K562 (cell line): ENCODE results near the gene ANKS1B. TPM values are rescaled to one million over a fixed set of nuclear protein-coding genes. Genes with fewer than 3 reads are reported as not detected.

Experiments used
- ATAC-seq: fragments of 200-7000 bp; cut with Tn5 transposase; 3 replicates; pipeline ENCODE4 v1.9.1; 2020; ENCODE audit warnings: moderate library complexity
- BruUV-seq: library from RNA; stranded (reverse); fragments of 400-500 nt; replicated peaks from 2 replicates; lab custom pipeline; 2021; lab: Mats Ljungman, UMichigan
- CTCF ChIA-PET: fragments of 300-600 bp; formaldehyde crosslinking; extraction: SDS; loops from one replicate; lab custom pipeline; 2021; ENCODE audit warnings: low intra/inter-chr PET ratio; lab: Yijun Ruan, JAX
- POLR2A ChIA-PET: fragments of 300-600, 350-650 bp; sonication (Branson Sonifier 250); formaldehyde crosslinking; extraction: SDS; loops from one replicate; lab custom pipeline; 2021; ENCODE audit warnings: antibody characterized with exemption, inconsistent platforms; lab: Yijun Ruan, JAX
- DNase-seq, 4 experiments: peaks; one replicate each; pipeline versions ENCODE4 v3.0.0 to v3.0.0-alpha.2; 2011 to 2018; ENCODE audit warnings: low spot score in 3 of 4, mixed read lengths in 3 of 4; ENCODE audit errors: extremely low read depth in 1 of 4
- FAIRE-seq: peaks from 2 replicates; lab custom pipeline; 2011; peaks lifted over from hg19 to GRCh38; lab: Jason Lieb, UNC
- H2AFZ ChIP-seq: 2 replicates; pipeline ENCODE4 v1.6.0; 2011; ENCODE audit warnings: low read depth, low read length, control low read depth, inconsistent platforms
- H3K27ac ChIP-seq: fragments of 200-600 bp; 3 replicates; pipeline ENCODE4 v1.8.0; 2011; ENCODE audit warnings: low read depth, mild to moderate bottlenecking, control low read depth, inconsistent platforms, low read length, moderate library complexity, mixed read lengths; ENCODE audit errors: extremely low read depth
- H3K27me3 ChIP-seq, 2 experiments: fragments of 300-600 bp in 1 of 2; 2 replicates in 1 of 2; 3 replicates in 1 of 2; pipeline versions ENCODE4 v1.6.0 to v1.8.0; 2011; ENCODE audit warnings: inconsistent platforms in 2 of 2, low read length in 2 of 2, mild to moderate bottlenecking in 1 of 2, mixed read lengths in 1 of 2, moderate library complexity in 1 of 2; ENCODE audit not compliant: control insufficient read depth in 2 of 2, insufficient read depth in 2 of 2
- H3K36me3 ChIP-seq: fragments of 300-600 bp; 3 replicates; pipeline ENCODE4 v1.8.0; 2011; ENCODE audit warnings: mild to moderate bottlenecking, low read length, inconsistent platforms; ENCODE audit not compliant: control insufficient read depth, insufficient read depth
- H3K4me1 ChIP-seq, 2 experiments: fragments of 200-600 bp in 1 of 2; replicated peaks in 1 of 2; 2 replicates in 1 of 2; 3 replicates in 1 of 2; pipeline versions ENCODE4 v1.5.1 to v1.8.0; 2011; ENCODE audit warnings: inconsistent platforms in 2 of 2, low read length in 2 of 2, mild to moderate bottlenecking in 1 of 2, mixed read lengths in 1 of 2, moderate library complexity in 1 of 2; ENCODE audit not compliant: control insufficient read depth in 2 of 2, insufficient read depth in 2 of 2
- H3K4me2 ChIP-seq: 2 replicates; pipeline ENCODE4 v1.6.1; 2011; ENCODE audit warnings: low read length, control low read depth, inconsistent platforms, mixed read lengths; ENCODE audit not compliant: insufficient read depth
- H3K4me3 ChIP-seq: fragments of 200-600 bp; sonication (generic), shearing (Covaris generic); 2 replicates; pipeline ENCODE4 v1.5.1; 2016; ENCODE audit warnings: control low read depth, inconsistent platforms
- H3K79me2 ChIP-seq: fragments of 200-600 bp; 3 replicates; pipeline ENCODE4 v1.8.0; 2011; ENCODE audit warnings: low read length, inconsistent platforms; ENCODE audit not compliant: control insufficient read depth, insufficient read depth
- H3K9ac ChIP-seq, 2 experiments: 2 replicates each; pipeline versions ENCODE4 v1.6.0 to v1.6.1; 2011; ENCODE audit warnings: low read depth in 2 of 2, low read length in 2 of 2, control low read depth in 1 of 2, inconsistent platforms in 1 of 2, mild to moderate bottlenecking in 1 of 2, mixed read lengths in 1 of 2; ENCODE audit not compliant: insufficient read depth in 1 of 2
- H3K9me1 ChIP-seq: one replicate; pipeline ENCODE4 v1.6.0; 2011; ENCODE audit warnings: inconsistent platforms, mild to moderate bottlenecking, low read length, moderate library complexity; ENCODE audit not compliant: control insufficient read depth, insufficient read depth
- H3K9me3 ChIP-seq: replicated peaks from 2 replicates; pipeline ENCODE4 v1.5.1; 2011; ENCODE audit warnings: low read depth, low read length, inconsistent platforms; ENCODE audit not compliant: control insufficient read depth, insufficient read depth
- H4K20me1 ChIP-seq: replicated peaks from 2 replicates; pipeline ENCODE4 v1.6.1; 2011; ENCODE audit warnings: low read length, inconsistent platforms, mixed read lengths; ENCODE audit not compliant: control insufficient read depth, insufficient read depth
- KLF13 ChIP-seq: fragments of 450-650 bp; IDR thresholded peaks from 2 replicates; pipeline ENCODE4 v1.6.1; 2016; ENCODE audit warnings: missing genetic modification characterization, low read depth, mild to moderate bottlenecking, missing compliant biosample characterization, moderate library complexity, borderline replicate concordance
- NEUROD1 ChIP-seq: fragments of 150-350 bp; IDR thresholded peaks from 2 replicates; pipeline ENCODE4 v1.6.1; 2014; ENCODE audit warnings: borderline replicate concordance, low read length, low read depth; ENCODE audit not compliant: partially characterized antibody
- ZC3H11A ChIP-seq: IDR thresholded peaks from 2 replicates; pipeline ENCODE4 v1.6.1; 2012; ENCODE audit warnings: low read depth, low read length, improper control_type of control experiment
- WGBS: fragments of 100-300 bp; shearing (Covaris generic); methylation state at CpG from one replicate; pipeline ENCODE4 v1.1.6; 2016; ENCODE audit warnings: low coverage, mixed read lengths; ENCODE audit not compliant: insufficient coverage; ENCODE audit errors: missing lambda C conversion rate; 5-methylcytosine and 5-hydroxymethylcytosine counted together
- in situ Hi-C: fragments of 300-500 bp; cut with MboI; formaldehyde crosslinking; loops from 4 replicates; pipeline ENCODE4 v1.15.0; 2018; ENCODE audit warnings: inconsistent platforms, mixed read lengths
- intact Hi-C: fragments of 100-400 bp; cut with micrococcal nuclease; formaldehyde crosslinking; loops from 2 replicates; pipeline ENCODE4 v1.14.2; 2022
- polyA plus RNA-seq, 8 experiments: library from polyadenylated mRNA; depleted of rRNA in 4 of 8; stranded (reverse) in 5 of 8; unstranded in 3 of 8; fragments of >200 nt; fragmentation: Nextera tagmentation in 2 of 8; fragmentation: Illumina TruSeq in 1 of 8; extraction: Ambion mirVana in 2 of 8; extraction: Trizol in 1 of 8; gene quantifications; 2 replicates each; pipeline versions ENCODE4 v1.2.1 to v1.2.3, GENCODE V29; 2011 to 2014; ENCODE audit warnings: inconsistent platforms in 1 of 8, missing spikeins in 1 of 8
- total RNA-seq, 7 experiments: library from RNA; depleted of rRNA in 6 of 7; stranded (reverse); fragments of >200 nt in 6 of 7; fragmentation: Illumina TruSeq in 2 of 7; extraction: Trizol in 2 of 7; gene quantifications; 2 replicates each; pipeline versions ENCODE4 v1.2.1 to v1.2.3, GENCODE V29; 2011 to 2021; ENCODE audit warnings: low replicate concordance in 1 of 7
- TF ChIP-seq, protein P1 (sequence below): fragments of 250-450 bp; sonication (Bioruptor Pico); IDR thresholded peaks from 2 replicates; pipeline ENCODE4 v1.8.0; 2022; ENCODE audit warnings: moderate library complexity, mild to moderate bottlenecking, inconsistent platforms
- TF ChIP-seq, protein P2 (sequence below): fragments of 450-650 bp; formaldehyde crosslinking; IDR thresholded peaks from 2 replicates; pipeline ENCODE4 v1.4.0; 2022; ENCODE audit warnings: missing genetic modification characterization

ANKS1B gene
- total and polyA plus RNA-seq, 9 of the 15 experiments (the other 6 are each of a cell fraction or from before 2014, with no cell fraction given) = 0.04 to 0.47 (median 0.28) TPM; not detected in 4

DNA sequence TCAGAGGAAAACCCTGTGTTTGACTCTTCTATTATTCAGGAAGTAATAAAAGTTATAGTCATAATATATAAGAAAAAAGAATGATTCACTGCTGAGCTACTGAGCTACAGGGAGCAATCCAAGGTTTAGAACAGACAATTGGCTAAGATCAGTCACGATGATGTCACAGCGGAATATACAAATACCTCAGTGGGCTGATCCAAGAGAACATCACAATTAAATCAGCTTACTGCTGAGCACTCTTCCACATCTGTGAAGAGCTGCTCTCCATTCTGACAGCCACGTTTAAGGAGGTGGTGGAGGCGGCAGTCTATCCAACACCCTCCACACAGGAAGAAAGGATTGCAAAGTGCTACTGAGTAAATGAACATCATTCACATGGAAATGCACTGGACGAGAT, 1068.6 kb downstream of the ANKS1B start:
- FAIRE-seq = no peak

More for the DNA sequence above, 1068.6 kb downstream of the ANKS1B start:
- intact Hi-C loops = no loop called here
- no peak overlapping the region for H2AFZ ChIP-seq
- H3K27me3 ChIP-seq = no peaks in the 10 kb centered on the region
- ChIA-PET CTCF (no interaction called here), POLR2A (no interaction called here)
- 1% methylated on average over 5 of the region's 5 CpGs for WGBS
- no peaks in the 10 kb centered on the region for H4K20me1 ChIP-seq
- in situ Hi-C loops = no loop called here
- H3K4me2 ChIP-seq = no peak overlapping the region
- H3K4me3 ChIP-seq = no peak overlapping the region
- ATAC-seq = no peak
- no peaks in the 10 kb centered on the region for H3K9me3 ChIP-seq
- no peaks in the 10 kb centered on the region for H3K9me1 ChIP-seq
- no peaks in the 10 kb centered on the region for H3K4me1 ChIP-seq
- no peak overlapping the region for H3K9ac ChIP-seq
- no peaks in the 10 kb centered on the region for H3K79me2 ChIP-seq
- H3K36me3 ChIP-seq = no peaks in the 10 kb centered on the region
- no peak for DNase-seq
- H3K27ac ChIP-seq = no peak overlapping the region
- TF ChIP-seq, protein P1, sequence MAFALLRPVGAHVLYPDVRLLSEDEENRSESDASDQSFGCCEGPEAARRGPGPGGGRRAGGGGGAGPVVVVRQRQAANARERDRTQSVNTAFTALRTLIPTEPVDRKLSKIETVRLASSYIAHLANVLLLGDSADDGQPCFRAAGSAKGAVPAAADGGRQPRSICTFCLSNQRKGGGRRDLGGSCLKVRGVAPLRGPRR (CRISPR knock-in tag) = no peak
- no peak for TF ChIP-seq KLF13 (tag)
- TF ChIP-seq, protein P2, sequence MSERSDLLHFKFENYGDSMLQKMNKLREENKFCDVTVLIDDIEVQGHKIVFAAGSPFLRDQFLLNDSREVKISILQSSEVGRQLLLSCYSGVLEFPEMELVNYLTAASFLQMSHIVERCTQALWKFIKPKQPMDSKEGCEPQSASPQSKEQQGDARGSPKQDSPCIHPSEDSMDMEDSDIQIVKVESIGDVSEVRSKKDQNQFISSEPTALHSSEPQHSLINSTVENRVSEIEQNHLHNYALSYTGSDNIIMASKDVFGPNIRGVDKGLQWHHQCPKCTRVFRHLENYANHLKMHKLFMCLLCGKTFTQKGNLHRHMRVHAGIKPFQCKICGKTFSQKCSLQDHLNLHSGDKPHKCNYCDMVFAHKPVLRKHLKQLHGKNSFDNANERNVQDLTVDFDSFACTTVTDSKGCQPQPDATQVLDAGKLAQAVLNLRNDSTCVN (CRISPR knock-in tag) = no peak
- no peak for TF ChIP-seq NEUROD1
- TF ChIP-seq ZC3H11A = no peak
- no TSS peak for BruUV-seq
